Stimulated activated CD4-positive, alpha-beta T cell treated with anti-CD3 and anti-CD28 coated beads, Interleukin-4, amount 100 ng/mL, for 24 hours (primary cell): ENCODE results near the gene CNNM4.

Experiments
- DNase-seq: peaks from one replicate; pipeline ENCODE4 v3.0.0-alpha.2; 2020

The CNNM4 gene

GRCh38 chr2:96760036-96760985 lies at the start of gene CNNM4:
Gene CNNM4, plus strand, starts transcription at chr2:96760902. Its CDS starts 98 bp downstream, at chr2:96761000.
- peak; percentile 92 for DNase-seq

DNA sequence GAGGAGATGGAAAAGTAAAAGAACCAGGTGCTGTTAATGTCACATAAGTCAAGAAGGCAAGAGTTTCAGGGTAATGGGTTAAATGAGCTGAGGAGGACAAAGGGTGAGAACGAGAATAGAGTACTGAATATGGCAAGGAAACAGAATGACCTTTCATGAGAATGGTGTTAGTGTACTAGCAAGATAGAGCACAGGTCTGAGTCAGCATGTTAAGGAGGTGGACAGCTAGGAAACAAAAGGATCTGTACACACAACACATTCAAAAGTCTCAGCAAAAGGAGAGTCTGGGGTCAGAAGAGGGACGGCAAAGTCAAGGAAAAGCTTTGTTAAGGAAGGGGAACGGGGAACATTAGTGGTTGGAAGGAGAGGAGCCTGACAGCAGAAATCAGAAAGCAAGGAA lies 49.7 kb upstream of the CNNM4 start:
- no peak for DNase-seq

GRCh38 chr2:96715658-96716057 lies 45.0 kb upstream of the CNNM4 start:
- DNase-seq: no peak

GRCh38 chr2:96716388-96716787 lies 44.3 kb upstream of the CNNM4 start:
- no peak for DNase-seq

DNA sequence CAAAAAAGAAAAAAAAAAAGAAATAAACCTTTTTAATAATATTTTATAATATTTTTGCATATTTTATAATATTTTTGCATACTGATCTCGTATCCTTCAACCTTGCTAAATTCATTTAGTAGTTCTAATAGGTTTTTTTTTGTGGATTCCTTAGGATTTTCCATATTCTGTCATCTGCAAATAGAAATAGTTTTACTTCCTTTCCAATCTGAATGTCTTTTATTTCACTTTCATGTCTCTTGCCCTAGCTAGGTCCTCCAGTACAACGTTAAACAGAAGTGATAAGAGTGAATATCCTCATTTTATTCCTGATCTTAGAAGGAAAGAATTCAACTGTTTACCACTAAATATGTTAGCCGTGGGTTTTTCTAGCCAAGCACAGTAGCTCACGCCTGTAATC lies 34.6 kb upstream of the CNNM4 start:
- DNase-seq: no peak

GRCh38 chr2:96727431-96727830 lies 33.3 kb upstream of the CNNM4 start:
- DNase-seq: no peak

DNA sequence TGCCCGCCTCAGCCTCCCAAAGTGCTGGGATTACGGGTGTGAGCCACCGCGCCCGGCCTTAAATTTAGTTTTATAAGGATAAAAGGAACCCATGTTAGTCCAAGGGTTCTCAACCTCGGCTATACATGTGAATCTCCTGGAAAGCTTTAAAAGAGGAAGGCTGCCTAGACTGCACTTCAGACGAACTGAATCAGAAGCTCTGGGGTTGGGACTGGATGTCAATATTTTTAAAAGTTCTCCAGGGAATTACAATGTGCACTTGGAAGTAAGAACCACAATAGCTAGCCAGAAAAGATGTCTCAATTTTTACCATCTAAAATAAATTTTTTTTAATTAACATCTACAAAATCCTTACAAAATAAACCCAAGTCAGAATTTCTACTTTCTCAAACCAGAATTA lies 31.0 kb upstream of the CNNM4 start:
- DNase-seq: no peak

DNA sequence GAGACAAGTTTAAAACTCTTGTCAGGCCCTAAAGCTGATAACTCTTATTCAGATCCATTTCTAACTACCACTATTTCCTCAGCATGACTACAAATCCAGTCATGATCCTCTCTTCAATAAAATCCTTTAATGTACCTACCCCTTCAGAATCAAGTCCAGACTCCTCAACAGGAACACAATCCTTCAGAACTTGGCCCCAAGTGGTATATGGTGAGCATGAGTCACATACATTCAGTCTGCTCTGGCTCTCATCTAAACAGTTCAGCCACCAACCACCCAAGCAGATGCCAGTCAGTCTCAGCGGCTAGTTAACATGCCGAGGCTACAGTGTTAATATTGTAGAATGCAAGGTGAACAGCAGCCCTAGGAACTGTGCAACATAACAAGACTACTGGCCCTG lies 30.5 kb upstream of the CNNM4 start:
- DNase-seq: no peak

GRCh38 chr2:96733931-96734330 lies 26.8 kb upstream of the CNNM4 start:
- DNase-seq: no peak

DNA sequence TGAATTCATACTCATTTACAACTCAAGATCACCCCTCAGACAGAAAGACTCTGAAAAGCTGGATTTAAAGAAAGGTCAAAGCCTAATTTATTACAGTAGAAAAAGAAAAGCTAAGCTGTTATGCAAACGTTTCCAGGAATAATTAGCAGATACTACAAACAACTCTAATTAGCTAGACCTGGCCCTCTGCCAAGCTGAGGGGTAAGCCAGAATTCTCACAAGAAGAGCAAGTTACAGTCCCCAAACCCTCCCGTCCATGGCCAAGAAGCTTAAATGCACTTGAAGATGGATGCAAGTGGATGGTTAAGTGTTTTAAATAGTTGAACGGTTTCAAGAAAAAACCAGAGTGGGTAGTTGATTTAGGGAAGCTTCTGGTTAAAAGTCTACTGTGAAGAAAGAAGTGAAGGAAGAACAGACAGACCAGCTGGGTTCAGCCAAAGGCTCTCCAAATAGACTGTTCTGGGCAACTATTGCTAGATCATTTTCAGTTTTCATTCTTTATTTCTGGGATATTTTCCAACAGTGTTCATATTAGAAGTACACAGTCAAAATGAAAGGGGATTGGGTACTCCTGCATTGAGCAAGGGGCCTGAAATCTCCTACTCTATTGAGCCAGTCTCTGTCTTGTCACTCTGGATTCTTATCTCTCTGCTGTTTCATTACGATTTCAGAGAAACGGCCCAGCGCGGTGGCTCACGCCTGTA lies 25.7 kb upstream of the CNNM4 start:
- DNase-seq: no peak

DNA sequence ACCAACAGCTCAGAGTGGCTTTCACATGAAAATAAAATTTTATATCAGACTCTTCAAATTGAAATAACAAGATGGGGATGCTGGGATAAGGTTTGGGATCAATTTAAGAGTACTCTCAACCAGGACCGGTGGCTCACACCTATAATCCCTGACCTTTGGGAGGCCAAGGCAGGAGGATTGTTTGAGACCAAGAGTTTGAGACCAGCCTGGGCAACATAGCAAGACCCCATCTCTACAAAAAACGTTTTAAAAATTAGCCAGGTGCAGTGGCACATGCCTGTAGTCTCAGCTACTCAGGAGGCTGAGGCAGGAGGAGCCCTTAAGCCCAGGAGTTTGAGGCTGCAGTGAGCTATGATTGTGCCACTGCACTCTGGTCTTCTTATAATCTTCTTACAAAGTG lies 23.5 kb upstream of the CNNM4 start:
- DNase-seq: no peak

- no peak for DNase-seq
Measured at GRCh38 chr2:96737831-96738230, 22.9 kb upstream of the CNNM4 start.

- DNase-seq: no peak
Measured at GRCh38 chr2:96739076-96739632, 21.5 kb upstream of the CNNM4 start.

DNA sequence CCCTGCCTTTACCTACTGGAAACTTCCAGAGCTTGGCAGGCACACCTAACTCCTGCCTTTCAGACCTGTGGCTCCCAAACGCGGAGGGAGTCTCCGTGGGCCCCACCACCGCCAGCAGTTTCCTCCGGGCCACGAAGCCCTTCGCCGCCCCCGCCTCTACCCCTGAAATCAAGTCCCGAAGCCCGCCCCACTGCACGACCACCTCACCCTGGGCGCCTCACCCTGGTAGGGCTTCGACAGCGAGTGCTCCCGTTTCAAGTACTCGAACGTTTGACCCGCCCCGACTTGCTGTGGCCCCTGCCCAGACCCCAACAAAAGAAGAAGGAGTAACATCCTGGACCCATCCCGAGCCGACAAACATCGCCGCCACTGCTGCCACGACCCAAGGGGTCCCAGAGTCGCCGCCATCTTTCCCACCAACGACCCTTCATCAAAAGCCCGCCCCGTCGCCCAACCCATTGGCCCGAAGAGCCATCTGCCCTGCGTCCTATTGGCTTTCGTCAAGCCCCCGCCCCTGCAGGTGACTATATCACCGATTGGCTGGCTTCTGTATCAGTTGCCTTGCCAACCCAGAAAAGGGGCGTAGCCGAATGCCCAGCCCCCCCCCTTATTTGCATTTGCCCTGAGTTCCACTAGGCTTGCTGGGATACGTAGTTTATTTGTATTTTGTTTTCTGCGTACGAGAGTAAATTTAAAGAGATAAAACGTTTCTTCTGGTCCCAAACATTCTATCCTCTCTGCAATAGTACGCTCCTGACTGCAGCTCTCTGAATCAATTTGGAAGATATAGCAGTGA lies 20.9 kb upstream of the CNNM4 start, which contains the start of gene LMAN2L:
LMAN2L (minus strand) TSS at position 432 of the 796 bp plus-strand sequence; CDS start at position 408, 24 bp downstream.
- peak; percentile 97 for DNase-seq

- DNase-seq: no peak
Measured at GRCh38 chr2:96747061-96747617, 13.6 kb upstream of the CNNM4 start.

GRCh38 chr2:96751800-96752199 lies 8.9 kb upstream of the CNNM4 start:
- DNase-seq: no peak

GRCh38 chr2:96753661-96754282 lies 6.9 kb upstream of the CNNM4 start:
- DNase-seq: no peak

DNA sequence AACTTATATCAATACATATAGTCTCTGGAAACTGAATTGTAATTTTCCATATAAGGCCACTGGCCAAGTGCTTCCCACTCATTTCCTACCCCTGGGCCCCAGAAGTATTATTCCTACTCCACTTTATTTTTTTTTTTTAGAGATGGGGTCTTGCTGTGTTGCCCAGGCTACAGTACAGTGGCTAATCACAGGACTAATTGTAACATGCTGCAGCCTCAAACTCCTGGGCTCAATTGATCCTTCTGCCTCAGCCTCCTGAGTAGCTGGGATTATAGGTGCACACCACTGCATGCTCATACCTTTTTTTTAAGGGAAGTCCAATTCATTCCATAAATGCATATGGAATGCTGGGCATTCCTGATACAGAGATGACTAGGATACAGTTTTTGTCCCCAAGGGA lies 6.4 kb upstream of the CNNM4 start:
- DNase-seq: no peak

- DNase-seq: no peak
Measured at GRCh38 chr2:96756788-96757476, 3.8 kb upstream of the CNNM4 start.

GRCh38 chr2:96757477-96757860 lies 3.2 kb upstream of the CNNM4 start:
- no peak for DNase-seq

DNA sequence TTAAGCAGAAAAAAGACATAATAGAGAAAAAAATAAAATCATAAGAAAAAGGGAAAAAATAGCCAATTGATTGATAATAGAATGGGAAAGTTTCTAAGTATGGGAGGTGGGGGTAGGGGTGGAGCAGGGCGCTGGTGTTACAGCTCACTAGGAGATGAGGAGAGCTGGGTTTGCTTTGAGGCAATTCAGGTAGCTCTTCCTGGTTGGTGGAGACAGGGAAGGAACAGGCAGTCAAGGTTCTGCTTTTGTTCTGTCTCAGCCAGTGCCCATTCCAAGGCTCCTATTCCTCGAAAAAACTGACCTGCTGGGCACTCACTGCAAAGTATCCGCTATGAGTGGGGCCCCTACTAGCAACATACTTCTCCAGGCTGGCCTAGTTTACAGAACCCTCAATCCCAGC lies 1.7 kb upstream of the CNNM4 start:
- DNase-seq: no peak
